ENCODE data around the gene WDR6. TPM values are rescaled to one million over a fixed set of nuclear protein-coding genes. Genes with fewer than 3 reads are reported as not detected.

The WDR6 gene
- total RNA-seq, 4 donors from 2014 or later = 77.2 to 101 (median 89.0) TPM

DNA sequence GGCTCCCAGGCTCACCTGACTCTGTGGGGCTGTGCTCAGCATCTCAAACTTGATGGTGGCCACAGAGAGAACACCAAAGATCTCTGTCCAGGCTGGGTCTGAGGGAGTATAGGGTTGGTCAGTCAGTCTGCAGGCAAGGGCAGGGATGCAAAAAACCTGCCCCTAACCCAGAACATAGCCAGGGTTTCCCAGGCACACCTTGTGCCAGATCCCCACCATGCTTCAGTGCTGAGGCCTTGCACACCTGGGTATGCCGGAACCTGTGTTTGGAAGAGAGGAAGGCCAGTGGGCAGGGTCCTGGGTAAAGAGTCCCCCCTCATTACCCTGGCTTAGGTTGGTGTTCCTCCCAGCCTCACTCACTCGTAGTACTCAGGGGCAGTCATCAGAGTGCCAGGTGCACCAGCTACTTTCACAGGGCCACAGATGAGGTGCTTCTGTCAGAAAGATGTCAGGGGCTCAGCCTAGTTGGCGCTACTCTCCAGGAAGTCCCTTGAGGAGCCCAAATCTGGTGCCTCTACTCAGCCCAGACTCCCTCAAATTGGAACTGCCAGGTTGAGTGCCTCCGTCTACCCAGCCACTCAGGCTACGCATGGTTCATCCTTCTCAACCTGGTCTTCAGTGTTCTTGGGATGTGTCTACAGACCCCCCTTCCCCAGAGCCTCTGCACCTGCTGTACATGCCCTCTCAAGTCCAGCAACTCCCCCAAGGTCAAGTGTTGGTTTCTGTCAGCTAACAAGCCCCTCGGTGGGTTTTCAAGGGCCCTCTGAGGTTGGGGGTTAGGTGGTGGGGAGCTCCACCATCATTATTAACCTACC, 9.4 kb downstream of the WDR6 start:
- peak overlapping the region in 1 of 4 donors; percentile 100 for H3K27ac ChIP-seq (replicated peaks in 1 of 4)
- TF ChIP-seq, protein P1, sequence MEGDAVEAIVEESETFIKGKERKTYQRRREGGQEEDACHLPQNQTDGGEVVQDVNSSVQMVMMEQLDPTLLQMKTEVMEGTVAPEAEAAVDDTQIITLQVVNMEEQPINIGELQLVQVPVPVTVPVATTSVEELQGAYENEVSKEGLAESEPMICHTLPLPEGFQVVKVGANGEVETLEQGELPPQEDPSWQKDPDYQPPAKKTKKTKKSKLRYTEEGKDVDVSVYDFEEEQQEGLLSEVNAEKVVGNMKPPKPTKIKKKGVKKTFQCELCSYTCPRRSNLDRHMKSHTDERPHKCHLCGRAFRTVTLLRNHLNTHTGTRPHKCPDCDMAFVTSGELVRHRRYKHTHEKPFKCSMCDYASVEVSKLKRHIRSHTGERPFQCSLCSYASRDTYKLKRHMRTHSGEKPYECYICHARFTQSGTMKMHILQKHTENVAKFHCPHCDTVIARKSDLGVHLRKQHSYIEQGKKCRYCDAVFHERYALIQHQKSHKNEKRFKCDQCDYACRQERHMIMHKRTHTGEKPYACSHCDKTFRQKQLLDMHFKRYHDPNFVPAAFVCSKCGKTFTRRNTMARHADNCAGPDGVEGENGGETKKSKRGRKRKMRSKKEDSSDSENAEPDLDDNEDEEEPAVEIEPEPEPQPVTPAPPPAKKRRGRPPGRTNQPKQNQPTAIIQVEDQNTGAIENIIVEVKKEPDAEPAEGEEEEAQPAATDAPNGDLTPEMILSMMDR (IDR thresholded peaks at IDR 0.05) = no peak
- TF ChIP-seq EP300 (IDR thresholded peaks at IDR 0.05) = no peak
- no peak for TF ChIP-seq POLR2AphosphoS5 (IDR thresholded peaks at IDR 0.05)
- TF ChIP-seq POLR2A (IDR thresholded peaks at IDR 0.05; ENCODE audit: low read depth) = no peak
- no peak for DNase-seq (ENCODE audit: extremely low spot score)
- H3K36me3 ChIP-seq = peaks cover 17 to 52% (median 50%) of the 10 kb centered on the region in 4 donors
- WGBS = 85% methylated on average over 6 of the region's 6 CpGs
- intact Hi-C loops (cut with DNase I) = no loop called here
- H3K4me1 ChIP-seq = peaks cover 41 to 59% (median 51%) of the 10 kb centered on the region in 4 donors
- H3K4me3 ChIP-seq = no peak overlapping the region
- H3K27me3 ChIP-seq = no peaks in the 10 kb centered on the region
- no peaks in the 10 kb centered on the region for H3K9me3 ChIP-seq

DNA sequence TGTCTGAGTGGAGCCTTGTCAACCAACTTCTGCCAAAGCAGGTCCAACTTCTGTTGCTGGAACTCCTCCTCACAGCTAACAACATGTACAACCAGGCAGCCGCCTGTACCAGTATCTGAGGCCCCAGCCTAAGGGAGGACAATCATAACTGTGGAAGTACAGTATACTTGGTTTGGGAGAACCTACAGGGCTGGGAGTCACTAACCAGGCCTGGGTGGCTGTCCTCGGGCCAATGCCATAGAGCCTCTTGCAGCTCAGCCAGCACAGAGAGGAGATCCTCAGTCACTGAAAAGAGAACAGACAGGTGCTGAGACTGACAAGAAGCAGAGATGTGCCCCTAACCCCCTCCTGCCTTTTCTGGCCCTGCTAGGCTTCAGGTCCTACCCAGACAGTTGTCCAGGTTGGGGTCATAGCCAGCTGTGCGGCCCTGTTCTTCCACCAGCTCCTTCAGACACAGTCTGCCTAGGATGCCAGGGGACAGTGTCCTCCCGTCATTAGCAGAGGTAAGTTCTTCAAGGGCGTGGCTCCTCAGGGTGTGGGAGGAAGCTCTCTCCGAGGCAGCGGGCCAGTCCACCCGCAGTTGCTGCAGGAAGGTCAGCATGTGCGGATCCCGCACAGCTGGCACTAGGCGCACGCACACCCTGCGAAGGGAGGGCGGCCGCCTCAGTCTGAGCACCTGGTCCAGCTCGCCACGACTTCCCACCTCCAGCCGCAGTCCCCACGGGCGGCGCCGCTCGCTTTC, 10.2 kb downstream of the WDR6 start:
- Histone ChIP-seq H3K4me1 (peaks cover 37 to 53% (median 46%) of the 10 kb centered on the region in 4 donors), H3K27ac (replicated peaks in 1 of 4) (peak overlapping the region; percentile 79 to 100 (median 85)), H3K9me3 (no peaks in the 10 kb centered on the region), H3K27me3 (no peaks in the 10 kb centered on the region), H3K4me3 (peak overlapping the region; percentile 70 to 95 (median 82)), H3K36me3 (peaks cover 17 to 44% (median 42%) of the 10 kb centered on the region in 4 donors)
- TF ChIP-seq EP300 (IDR thresholded peaks at IDR 0.05) (no peak), POLR2AphosphoS5 (IDR thresholded peaks at IDR 0.05) (peak in 1 of 2 donors; percentile 7)
- DNase-seq (ENCODE audit: extremely low spot score) = no peak
- 10% methylated on average over 7 of the region's 23 CpGs for WGBS
- intact Hi-C loops (cut with DNase I) = no loop called here

DNA sequence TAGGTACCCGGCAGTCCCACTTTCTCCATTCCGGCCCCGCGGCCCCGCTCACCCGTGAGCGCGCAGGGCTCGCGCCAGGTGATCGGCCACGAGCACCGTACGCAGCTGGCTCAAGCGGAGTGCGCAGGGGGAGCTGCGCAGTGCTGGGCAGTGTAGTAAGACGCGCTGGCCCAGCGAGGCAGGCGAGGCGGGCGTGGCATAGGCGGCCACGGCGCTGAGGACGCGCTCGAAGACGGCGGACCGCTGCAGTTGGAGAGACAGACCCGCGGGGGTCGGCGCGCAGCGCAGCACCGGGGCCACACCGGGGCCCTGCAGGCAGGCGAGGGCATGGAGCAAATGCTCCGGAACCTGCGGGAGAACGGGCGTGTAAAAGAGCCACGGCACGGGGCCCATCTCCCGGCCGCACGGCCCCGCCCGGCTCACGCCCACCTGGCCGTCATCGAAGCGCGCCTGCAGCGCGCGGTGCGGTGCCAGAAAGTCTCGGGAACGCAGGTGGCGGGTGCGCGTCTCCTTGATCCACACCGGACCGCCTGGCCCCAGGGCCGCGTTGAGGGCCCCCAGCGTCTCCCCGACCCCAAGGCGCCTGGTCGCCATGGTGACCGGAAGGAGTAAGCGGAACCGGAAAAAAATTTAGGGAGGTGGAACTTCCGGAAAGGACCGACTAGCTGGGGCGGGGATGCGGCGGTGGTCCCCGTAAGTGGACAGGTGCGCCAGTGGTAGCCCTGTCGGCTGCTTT, 10.9 kb downstream of the WDR6 start, which contains the start of gene DALRD3:
DALRD3 (minus strand) TSS at position 610 of the 736 bp plus-strand sequence; CDS start at position 594, 16 bp downstream.
- Histone ChIP-seq H3K4me3 (peak within 1 kb of the TSS; percentile 70 to 95 (median 82)), H3K27me3 (no peaks in the 10 kb centered on the region), H3K27ac (replicated peaks in 1 of 4) (peak within 1 kb of the TSS; percentile 79 to 100 (median 91)), H3K36me3 (peaks cover 17 to 40% (median 37%) of the 10 kb centered on the region in 4 donors), H3K4me1 (peaks cover 37 to 53% (median 46%) of the 10 kb centered on the region in 4 donors), H3K9me3 (no peaks in the 10 kb centered on the region)
- intact Hi-C loops (cut with DNase I) = no loop called here
- no peak for DNase-seq (ENCODE audit: extremely low spot score)
- TF ChIP-seq EP300 (IDR thresholded peaks at IDR 0.05) = no peak
- TF ChIP-seq POLR2AphosphoS5 (IDR thresholded peaks at IDR 0.05) = peak; percentile 62 to 76
- peak; percentile 22 for TF ChIP-seq POLR2A (IDR thresholded peaks at IDR 0.05; ENCODE audit: low read depth)
- WGBS = 0% methylated on average over 23 of the region's 85 CpGs

DNA sequence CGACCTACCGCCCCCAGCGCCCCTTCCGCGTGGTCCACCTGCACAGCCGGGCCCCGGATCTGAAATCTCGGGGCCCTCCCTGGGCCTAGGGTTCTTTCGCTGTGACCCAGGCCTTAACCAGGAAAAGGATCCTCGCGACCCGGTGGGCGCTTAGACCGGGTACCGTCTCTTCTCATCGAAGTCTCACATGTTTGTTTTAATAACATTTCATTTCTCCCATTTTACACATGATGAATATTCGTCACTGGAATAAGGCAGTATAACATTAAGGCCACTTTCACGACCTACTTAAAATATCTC, 11.5 kb downstream of the WDR6 start:
- Histone ChIP-seq H3K27me3 (no peaks in the 10 kb centered on the region), H3K9me3 (no peaks in the 10 kb centered on the region), H3K36me3 (peaks cover 17 to 40% (median 37%) of the 10 kb centered on the region in 4 donors), H3K27ac (replicated peaks in 1 of 4) (peak overlapping the region; percentile 79 to 100 (median 85)), H3K4me3 (peak overlapping the region; percentile 70 to 95 (median 82)), H3K4me1 (peaks cover 41 to 52% (median 49%) of the 10 kb centered on the region in 4 donors)
- intact Hi-C loops (cut with DNase I) = no loop called here
- TF ChIP-seq, protein P1 (IDR thresholded peaks at IDR 0.05) = no peak
- TF ChIP-seq POLR2A (IDR thresholded peaks at IDR 0.05; ENCODE audit: low read depth) = no peak
- no peak for TF ChIP-seq EP300 (IDR thresholded peaks at IDR 0.05)
- no peak for TF ChIP-seq POLR2AphosphoS5 (IDR thresholded peaks at IDR 0.05)
- no peak for DNase-seq (ENCODE audit: extremely low spot score)
- 6% methylated on average over 13 of the region's 18 CpGs for WGBS

DNA sequence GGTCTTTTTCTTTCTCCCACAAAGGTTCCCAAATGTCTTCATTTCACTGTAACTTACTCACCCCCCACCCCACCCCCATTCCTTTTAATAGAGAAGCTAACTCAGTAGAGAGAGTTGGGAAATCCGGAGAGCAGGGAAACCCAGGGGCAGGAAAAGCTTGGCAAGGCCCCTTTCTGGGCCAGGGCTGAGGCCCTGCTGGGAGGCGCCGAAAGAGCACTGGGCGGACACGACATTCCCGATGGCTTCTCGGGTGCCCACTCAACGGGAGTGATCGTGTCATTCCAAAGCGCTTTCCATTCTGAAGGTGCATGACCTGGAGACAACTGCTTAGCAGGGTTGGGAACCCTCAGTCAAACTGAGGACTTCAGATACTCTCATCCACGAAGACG, 12.7 kb downstream of the WDR6 start:
- Histone ChIP-seq H3K27me3 (no peaks in the 10 kb centered on the region), H3K27ac (replicated peaks in 1 of 4) (peak overlapping the region; percentile 98 to 100 (median 100)), H3K4me3 (peak overlapping the region; percentile 81 to 98 (median 89)), H3K36me3 (peaks cover 20 to 40% (median 37%) of the 10 kb centered on the region in 4 donors), H3K4me1 (peaks cover 46 to 63% (median 50%) of the 10 kb centered on the region in 4 donors), H3K9me3 (no peaks in the 10 kb centered on the region)
- intact Hi-C loops (cut with DNase I) = no loop called here
- TF ChIP-seq POLR2A (IDR thresholded peaks at IDR 0.05; ENCODE audit: low read depth) (no peak), POLR2AphosphoS5 (IDR thresholded peaks at IDR 0.05) (no peak), EP300 (IDR thresholded peaks at IDR 0.05) (no peak)
- TF ChIP-seq, protein P1 (IDR thresholded peaks at IDR 0.05) = no peak
- no peak for DNase-seq (ENCODE audit: extremely low spot score)
- WGBS = 60% methylated on average over 12 of the region's 12 CpGs
